Choroid plexus epithelial cell (primary cell): Measurements from ENCODE around the gene SLC6A1.

Experiments used
- DNase-seq: peaks from one replicate; pipeline ENCODE4 v3.0.0-alpha.2; 2010; ENCODE audit warnings: low read depth
- H3K4me3 ChIP-seq: 2 replicates; pipeline ENCODE4 v1.5.1; 2011; ENCODE audit warnings: low read depth, mild to moderate bottlenecking, control low read depth, low read length, moderate library complexity
- TF ChIP-seq, protein P1 (sequence below): conservative IDR thresholded peaks from 2 replicates; pipeline ENCODE4 v1.5.1; 2011; ENCODE audit warnings: low read depth, mild to moderate bottlenecking, control low read depth, inconsistent platforms, low read length, moderate library complexity

Gene SLC6A1

DNA sequence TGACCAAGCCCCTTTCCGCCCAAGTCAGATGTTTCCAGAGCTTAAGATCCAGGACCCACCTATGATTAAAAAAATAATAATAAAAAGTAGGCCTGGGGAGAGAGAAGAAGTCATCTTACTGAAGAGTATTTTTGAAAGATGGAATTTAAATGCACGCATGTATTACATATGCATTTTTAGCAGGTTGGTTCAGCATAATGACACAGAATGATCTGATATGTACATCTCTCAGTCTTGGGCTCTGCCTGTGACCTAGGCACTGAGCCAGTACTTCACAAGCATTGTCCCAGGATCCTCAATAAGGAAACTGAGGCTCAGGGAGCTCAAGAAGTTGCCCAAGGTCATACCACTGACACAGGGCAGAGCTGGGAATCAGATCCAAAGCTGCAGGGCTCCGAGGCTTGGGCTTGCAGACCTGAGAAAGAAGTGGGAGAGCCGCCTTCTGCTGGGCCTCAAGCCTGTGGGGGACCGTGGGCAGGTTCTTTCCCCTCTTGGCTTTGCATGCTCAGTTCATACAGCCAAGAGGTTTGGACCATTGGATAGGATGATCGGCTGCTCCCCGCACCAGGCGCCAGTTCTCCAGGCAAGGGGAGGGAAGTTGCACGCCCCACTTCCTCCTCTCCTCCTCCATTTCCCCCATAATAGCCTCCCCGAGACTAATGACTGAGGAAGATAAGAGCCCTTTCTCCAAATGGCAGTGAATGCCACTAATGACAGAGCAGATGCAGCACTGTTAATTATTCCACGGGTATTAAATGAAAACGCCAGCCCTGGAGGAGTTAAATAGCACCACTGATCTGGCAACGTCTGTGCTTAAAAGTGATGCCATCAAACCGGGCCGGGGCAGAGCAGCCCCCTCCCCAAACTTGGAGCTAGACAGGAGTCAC lies 6.9 kb downstream of the SLC6A1 start:
- H3K4me3 ChIP-seq = no peak overlapping the region
- TF ChIP-seq, protein P1, sequence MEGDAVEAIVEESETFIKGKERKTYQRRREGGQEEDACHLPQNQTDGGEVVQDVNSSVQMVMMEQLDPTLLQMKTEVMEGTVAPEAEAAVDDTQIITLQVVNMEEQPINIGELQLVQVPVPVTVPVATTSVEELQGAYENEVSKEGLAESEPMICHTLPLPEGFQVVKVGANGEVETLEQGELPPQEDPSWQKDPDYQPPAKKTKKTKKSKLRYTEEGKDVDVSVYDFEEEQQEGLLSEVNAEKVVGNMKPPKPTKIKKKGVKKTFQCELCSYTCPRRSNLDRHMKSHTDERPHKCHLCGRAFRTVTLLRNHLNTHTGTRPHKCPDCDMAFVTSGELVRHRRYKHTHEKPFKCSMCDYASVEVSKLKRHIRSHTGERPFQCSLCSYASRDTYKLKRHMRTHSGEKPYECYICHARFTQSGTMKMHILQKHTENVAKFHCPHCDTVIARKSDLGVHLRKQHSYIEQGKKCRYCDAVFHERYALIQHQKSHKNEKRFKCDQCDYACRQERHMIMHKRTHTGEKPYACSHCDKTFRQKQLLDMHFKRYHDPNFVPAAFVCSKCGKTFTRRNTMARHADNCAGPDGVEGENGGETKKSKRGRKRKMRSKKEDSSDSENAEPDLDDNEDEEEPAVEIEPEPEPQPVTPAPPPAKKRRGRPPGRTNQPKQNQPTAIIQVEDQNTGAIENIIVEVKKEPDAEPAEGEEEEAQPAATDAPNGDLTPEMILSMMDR = no peak
- no peak for DNase-seq

DNA sequence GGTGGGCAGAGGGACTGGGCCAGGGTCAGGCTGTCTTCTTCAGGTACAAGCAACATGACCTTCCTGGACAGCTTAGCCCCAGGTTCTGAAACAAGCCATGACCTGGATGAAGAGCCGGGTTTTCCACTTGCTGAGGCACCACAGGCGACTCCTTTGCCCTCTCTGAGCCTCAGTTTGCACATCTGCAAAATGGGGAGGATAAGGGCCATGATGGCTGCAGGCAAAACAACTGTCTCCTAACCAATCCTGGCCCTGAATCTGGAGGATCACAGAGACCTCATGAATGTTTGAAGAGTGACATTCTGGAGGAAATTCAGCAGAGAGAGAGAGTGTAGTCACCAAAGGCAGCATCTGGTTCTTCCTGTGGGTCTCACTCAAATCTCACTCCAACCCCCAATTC lies 8.0 kb downstream of the SLC6A1 start:
- DNase-seq = no peak
- no peak overlapping the region for H3K4me3 ChIP-seq
- TF ChIP-seq, protein P1 = no peak

GRCh38 chr3:11001020-11001657 lies 8.6 kb downstream of the SLC6A1 start:
- TF ChIP-seq, protein P1 = no peak

DNA sequence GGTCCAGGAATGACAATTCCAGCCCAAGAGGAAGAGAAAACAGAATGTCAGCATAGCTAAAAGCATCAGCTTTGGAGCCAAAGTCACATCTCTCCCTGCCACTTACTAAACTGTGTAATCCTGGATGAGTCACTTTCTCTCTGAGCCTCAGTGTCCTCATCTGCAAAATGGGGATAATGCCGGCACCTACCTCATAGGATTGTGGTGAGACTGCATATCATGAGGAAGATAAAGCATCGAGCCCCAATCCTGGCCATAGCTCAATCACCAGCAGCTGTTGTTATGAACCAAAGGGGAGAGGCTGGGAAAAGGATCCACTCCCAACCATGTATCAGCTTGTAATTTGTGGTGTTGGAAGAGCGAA lies 9.1 kb downstream of the SLC6A1 start:
- no peak overlapping the region for H3K4me3 ChIP-seq
- no peak for DNase-seq
- TF ChIP-seq, protein P1 = no peak

More at GRCh38 chr3:11001020-11001657, 8.6 kb downstream of the SLC6A1 start:
- H3K4me3 ChIP-seq = no peak overlapping the region
- DNase-seq = no peak

- TF ChIP-seq, protein P1 = no peak
- no peak overlapping the region for H3K4me3 ChIP-seq
- DNase-seq = no peak
Observed at GRCh38 chr3:11002371-11002807, 9.8 kb downstream of the SLC6A1 start.

GRCh38 chr3:11004563-11004962 lies 12.0 kb downstream of the SLC6A1 start:
- no peak overlapping the region for H3K4me3 ChIP-seq
- TF ChIP-seq, protein P1 = no peak
- DNase-seq = no peak
